Hepatocyte (in vitro differentiated cells): Measurements from ENCODE around the gene TP53I13. TPM values are rescaled to one million over a fixed set of nuclear protein-coding genes. Genes with fewer than 3 reads are reported as not detected.
A peak's percentile ranks its signal among the peaks of the same experiment; 100 is the strongest.

ENCODE experiments used
- DNase-seq: peaks from one replicate; pipeline ENCODE4 v3.0.0-alpha.2; 2016; ENCODE audit warnings: low spot score
- H2AFZ ChIP-seq: fragments of 200-600 bp; sonication (generic); 2 replicates; pipeline ENCODE4 v1.6.0; 2016; ENCODE audit warnings: antibody characterized with exemption, mild to moderate bottlenecking
- H3K27ac ChIP-seq: fragments of 200-600 bp; sonication (generic); 2 replicates; pipeline ENCODE4 v1.5.1; 2016; ENCODE audit warnings: mild to moderate bottlenecking
- H3K27me3 ChIP-seq: fragments of 200-600 bp; sonication (generic); 2 replicates; pipeline ENCODE4 v1.6.1; 2016
- H3K36me3 ChIP-seq: fragments of 200-600 bp; sonication (generic); replicated peaks from 2 replicates; pipeline ENCODE4 v1.5.1; 2016; ENCODE audit warnings: low read depth; ENCODE audit not compliant: insufficient read depth
- H3K4me1 ChIP-seq: fragments of 200-600 bp; sonication (generic); 2 replicates; pipeline ENCODE4 v1.5.1; 2016; ENCODE audit warnings: mild to moderate bottlenecking, moderate library complexity; ENCODE audit not compliant: insufficient read depth
- H3K4me2 ChIP-seq: fragments of 200-600 bp; sonication (generic); 2 replicates; pipeline ENCODE4 v1.6.0; 2016
- H3K4me3 ChIP-seq: fragments of 200-600 bp; sonication (generic); 2 replicates; pipeline ENCODE4 v1.5.1; 2016; ENCODE audit warnings: mild to moderate bottlenecking
- H3K79me2 ChIP-seq: fragments of 200-600 bp; sonication (generic); 2 replicates; pipeline ENCODE4 v1.6.0; 2017; ENCODE audit warnings: mild to moderate bottlenecking
- H3K9me2 ChIP-seq: fragments of 200-600 bp; sonication (generic); replicated peaks from 2 replicates; pipeline ENCODE4 v1.6.0; 2017; ENCODE audit warnings: mild to moderate bottlenecking; ENCODE audit not compliant: insufficient read depth
- H3K9me3 ChIP-seq: fragments of 200-600 bp; sonication (generic); 2 replicates; pipeline ENCODE4 v1.5.1; 2016; ENCODE audit warnings: low read depth, mild to moderate bottlenecking
- H4K20me1 ChIP-seq: fragments of 200-600 bp; sonication (generic); 2 replicates; pipeline ENCODE4 v1.6.0; 2016; ENCODE audit warnings: mild to moderate bottlenecking; ENCODE audit not compliant: insufficient read depth, poor library complexity, severe bottlenecking
- EZH2 ChIP-seq: fragments of 200-600 bp; sonication (generic); IDR thresholded peaks from 2 replicates; pipeline ENCODE4 v1.6.1; 2016; ENCODE audit warnings: antibody characterized with exemption, mild to moderate bottlenecking, borderline replicate concordance
- EZH2phosphoT487 ChIP-seq: fragments of 200-600 bp; sonication (generic); IDR thresholded peaks from one replicate; pipeline ENCODE4 v1.6.1; 2018; ENCODE audit warnings: antibody characterized with exemption, mild to moderate bottlenecking, low read depth, moderate library complexity; ENCODE audit not compliant: unreplicated experiment, severe bottlenecking
- WGBS: methylation state at CpG from one replicate; pipeline ENCODE4 v1.1.6; 2016; ENCODE audit warnings: low lambda C conversion rate; ENCODE audit errors: missing lambda C conversion rate; 5-methylcytosine and 5-hydroxymethylcytosine counted together
- polyA plus RNA-seq: library from polyadenylated mRNA; unstranded; fragments of >200 nt; fragmentation: Nextera tagmentation; extraction: Ambion mirVana; gene quantifications from 2 replicates; pipeline ENCODE4 v1.2.1, GENCODE V29; 2016
- total RNA-seq: library from RNA; depleted of rRNA; stranded (reverse); fragments of >200 nt; gene quantifications from 2 replicates; pipeline ENCODE4 v1.2.3, GENCODE V29; 2014
- TF ChIP-seq, protein P1 (sequence below): fragments of 200-600 bp; sonication (generic); IDR thresholded peaks from 2 replicates; pipeline ENCODE4 v1.5.1; 2016; ENCODE audit warnings: antibody characterized with exemption, mild to moderate bottlenecking; ENCODE audit not compliant: poor library complexity

Gene TP53I13
- total and polyA plus RNA-seq, 2 experiments from 2014 or later = 43.4 to 92.9 TPM

DNA sequence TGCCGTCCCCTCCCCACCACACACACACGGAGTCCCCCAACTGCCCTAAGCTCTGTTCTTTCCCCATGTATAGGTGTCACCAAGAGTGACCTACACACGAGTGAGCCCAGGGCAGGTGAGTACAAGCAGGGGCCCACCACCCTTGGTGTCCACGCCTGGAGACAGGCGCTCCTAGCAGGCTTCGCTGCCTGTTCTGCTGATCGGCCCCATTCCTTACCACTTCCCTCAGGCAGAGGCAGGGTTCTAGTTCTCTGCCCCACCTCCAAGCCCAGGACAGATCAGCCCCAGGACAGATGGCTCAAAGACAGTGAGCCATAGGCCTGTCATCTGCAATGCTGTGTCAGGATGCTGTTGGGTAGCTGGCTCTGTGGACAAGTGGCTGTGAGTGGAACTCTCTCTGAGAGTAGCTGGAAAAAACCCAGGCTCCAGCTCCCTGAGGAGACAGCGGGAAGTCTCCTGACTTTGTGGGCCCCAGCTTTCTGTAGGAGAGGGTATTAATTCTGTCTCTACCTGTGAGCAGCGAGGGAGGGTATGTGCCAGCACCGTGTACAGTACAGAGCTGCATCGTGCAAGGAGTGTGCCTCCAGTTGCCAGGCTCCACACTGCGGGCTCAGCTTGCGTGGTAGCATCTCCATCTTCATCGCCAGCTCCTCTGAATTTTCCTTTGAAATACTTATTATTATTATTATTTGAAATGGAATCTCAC is 897 bp downstream of the TP53I13 start:
- no peaks in the 10 kb centered on the region for H3K27me3 ChIP-seq
- H3K9me2 ChIP-seq = no peaks in the 10 kb centered on the region
- no peak for DNase-seq
- peaks cover 42% of the 10 kb centered on the region for H3K4me1 ChIP-seq
- peak overlapping the region; percentile 95 for H3K27ac ChIP-seq
- H3K79me2 ChIP-seq = peaks cover 30% of the 10 kb centered on the region
- peak overlapping the region; percentile 95 for H3K4me2 ChIP-seq
- 65% methylated on average over 14 of the region's 14 CpGs for whole genome bisulfite sequencing
- H3K4me3 ChIP-seq = peak overlapping the region; percentile 90
- TF ChIP-seq EZH2phosphoT487 (no peak), EZH2 (no peak)
- TF ChIP-seq, protein P1, sequence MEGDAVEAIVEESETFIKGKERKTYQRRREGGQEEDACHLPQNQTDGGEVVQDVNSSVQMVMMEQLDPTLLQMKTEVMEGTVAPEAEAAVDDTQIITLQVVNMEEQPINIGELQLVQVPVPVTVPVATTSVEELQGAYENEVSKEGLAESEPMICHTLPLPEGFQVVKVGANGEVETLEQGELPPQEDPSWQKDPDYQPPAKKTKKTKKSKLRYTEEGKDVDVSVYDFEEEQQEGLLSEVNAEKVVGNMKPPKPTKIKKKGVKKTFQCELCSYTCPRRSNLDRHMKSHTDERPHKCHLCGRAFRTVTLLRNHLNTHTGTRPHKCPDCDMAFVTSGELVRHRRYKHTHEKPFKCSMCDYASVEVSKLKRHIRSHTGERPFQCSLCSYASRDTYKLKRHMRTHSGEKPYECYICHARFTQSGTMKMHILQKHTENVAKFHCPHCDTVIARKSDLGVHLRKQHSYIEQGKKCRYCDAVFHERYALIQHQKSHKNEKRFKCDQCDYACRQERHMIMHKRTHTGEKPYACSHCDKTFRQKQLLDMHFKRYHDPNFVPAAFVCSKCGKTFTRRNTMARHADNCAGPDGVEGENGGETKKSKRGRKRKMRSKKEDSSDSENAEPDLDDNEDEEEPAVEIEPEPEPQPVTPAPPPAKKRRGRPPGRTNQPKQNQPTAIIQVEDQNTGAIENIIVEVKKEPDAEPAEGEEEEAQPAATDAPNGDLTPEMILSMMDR = no peak
- peak overlapping the region; percentile 89 for H2AFZ ChIP-seq
- no peaks in the 10 kb centered on the region for H4K20me1 ChIP-seq
- H3K36me3 ChIP-seq = no peaks in the 10 kb centered on the region
- no peaks in the 10 kb centered on the region for H3K9me3 ChIP-seq

DNA sequence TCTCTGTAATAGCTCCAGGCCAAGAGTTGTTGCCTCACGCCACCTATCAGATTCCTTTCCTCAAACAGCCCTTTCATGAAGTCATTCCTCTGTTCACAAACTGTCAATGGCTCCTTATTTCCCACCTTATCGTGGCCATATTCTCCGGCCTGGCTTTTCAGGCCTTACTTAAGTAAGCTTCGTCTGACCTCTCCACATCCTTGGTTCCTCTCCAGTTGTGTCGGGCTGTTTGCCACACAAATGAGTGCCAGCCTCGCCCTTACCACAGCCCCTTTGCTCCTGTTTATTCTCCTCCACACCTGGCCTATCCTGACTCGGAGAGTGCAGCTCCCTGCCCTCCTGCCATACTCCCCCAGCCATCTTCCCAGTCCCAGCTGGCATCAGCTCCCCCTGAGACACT is 2.0 kb downstream of the TP53I13 start:
- peaks cover 25% of the 10 kb centered on the region for H3K79me2 ChIP-seq
- no peaks in the 10 kb centered on the region for H4K20me1 ChIP-seq
- WGBS = 93% methylated on average over 7 of the region's 7 CpGs
- H3K9me3 ChIP-seq = no peaks in the 10 kb centered on the region
- H3K36me3 ChIP-seq = no peaks in the 10 kb centered on the region
- no peaks in the 10 kb centered on the region for H3K9me2 ChIP-seq
- TF ChIP-seq EZH2phosphoT487 (no peak), EZH2 (no peak)
- TF ChIP-seq, protein P1 = no peak
- no peak overlapping the region for H3K4me3 ChIP-seq
- no peak overlapping the region for H2AFZ ChIP-seq
- DNase-seq = no peak
- no peak overlapping the region for H3K4me2 ChIP-seq
- no peaks in the 10 kb centered on the region for H3K27me3 ChIP-seq
- H3K27ac ChIP-seq = no peak overlapping the region
- H3K4me1 ChIP-seq = peaks cover 39% of the 10 kb centered on the region

DNA sequence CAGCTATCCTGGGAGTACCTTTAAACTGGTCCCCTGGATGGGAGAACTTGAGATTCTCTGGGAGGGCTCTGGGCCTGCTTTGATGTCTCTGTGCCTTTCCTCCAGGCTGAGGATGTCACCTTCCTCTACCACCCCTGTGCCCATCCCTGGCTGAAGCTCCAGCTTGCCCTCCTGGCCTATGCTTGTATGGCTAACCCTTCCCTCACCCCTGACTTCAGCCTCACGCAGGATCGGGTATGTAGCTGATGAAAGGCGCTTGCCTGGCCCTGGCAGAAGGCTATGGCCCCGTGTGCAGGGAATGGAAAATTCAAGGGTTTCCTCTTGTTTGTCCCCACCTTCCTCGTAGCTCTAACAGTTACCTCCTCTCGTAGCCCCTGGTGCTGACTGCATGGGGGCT is 3.0 kb downstream of the TP53I13 start:
- Histone ChIP-seq H3K4me1 (peaks cover 29% of the 10 kb centered on the region), H3K4me3 (no peak overlapping the region), H2AFZ (no peak overlapping the region), H3K4me2 (no peak overlapping the region), H3K9me3 (no peaks in the 10 kb centered on the region), H3K36me3 (no peaks in the 10 kb centered on the region), H4K20me1 (no peaks in the 10 kb centered on the region), H3K79me2 (peaks cover 25% of the 10 kb centered on the region), H3K27ac (no peak overlapping the region), H3K27me3 (no peaks in the 10 kb centered on the region), H3K9me2 (no peaks in the 10 kb centered on the region)
- WGBS = 96% methylated on average over 6 of the region's 6 CpGs
- DNase-seq = no peak
- TF ChIP-seq EZH2phosphoT487 (no peak), EZH2 (no peak)
- TF ChIP-seq, protein P1 = no peak
